GM12878 (cell line): ENCODE data around the gene ZCCHC8. TPM values are rescaled to one million over a fixed set of nuclear protein-coding genes. Genes with fewer than 3 reads are reported as not detected.

Source experiments
- ATAC-seq: fragments of 200-7000 bp; cut with Tn5 transposase; 3 replicates; pipeline ENCODE4 v1.9.1; 2020; ENCODE audit warnings: mild to moderate bottlenecking, moderate library complexity
- BruUV-seq: library from RNA; stranded (reverse); fragments of 400-500 nt; replicated peaks from 2 replicates; lab custom pipeline; 2021; lab: Mats Ljungman, UMichigan
- CTCF ChIA-PET: fragments of 300-600 bp; sonication (Branson Sonifier 250); formaldehyde crosslinking; extraction: SDS; loops from one replicate; lab custom pipeline; 2021; ENCODE audit warnings: inconsistent platforms; lab: Yijun Ruan, JAX
- POLR2A ChIA-PET: fragments of 350-600 bp; formaldehyde crosslinking; extraction: SDS; loops from one replicate; lab custom pipeline; 2021; ENCODE audit warnings: inconsistent platforms; lab: Charles Lee
- RAD21 ChIA-PET: fragments of 300-600 bp; sonication (Branson Sonifier 250); formaldehyde crosslinking; loops from one replicate; lab custom pipeline; 2023; ENCODE audit warnings: antibody characterized with exemption; ENCODE audit not compliant: unreplicated experiment; lab: Charles Lee
- SMC1A ChIA-PET: fragments of 300-600 bp; sonication (Branson Sonifier 250); formaldehyde crosslinking; loops from one replicate; lab custom pipeline; 2023; ENCODE audit not compliant: unreplicated experiment, uncharacterized antibody; lab: Charles Lee
- DNase-seq: peaks from one replicate; pipeline ENCODE4 v3.0.0-alpha.2; 2011; ENCODE audit warnings: low read depth, low spot score
- FAIRE-seq: peaks from 3 replicates; lab custom pipeline; 2011; peaks lifted over from hg19 to GRCh38; lab: Jason Lieb, UNC
- H2AFZ ChIP-seq: 2 replicates; pipeline ENCODE4 v1.6.0; 2011; ENCODE audit warnings: low read depth, low read length, control low read depth; ENCODE audit not compliant: control insufficient read depth
- H3K27ac ChIP-seq: 2 replicates; pipeline ENCODE4 v1.5.1; 2011; ENCODE audit warnings: control low read depth; ENCODE audit not compliant: control insufficient read depth, insufficient read depth
- H3K27me3 ChIP-seq, 2 experiments: replicated peaks in 1 of 2; 2 replicates each; pipeline versions ENCODE4 v1.6.0 to v1.6.1; 2011; ENCODE audit warnings: low read length in 1 of 2; ENCODE audit not compliant: control insufficient read depth in 2 of 2, insufficient read depth in 2 of 2
- H3K36me3 ChIP-seq, 2 experiments: 2 replicates each; pipeline ENCODE4 v1.5.1; 2011; ENCODE audit warnings: low read length in 1 of 2; ENCODE audit not compliant: control insufficient read depth in 2 of 2, insufficient read depth in 2 of 2
- H3K4me1 ChIP-seq: 2 replicates; pipeline ENCODE4 v1.6.1; 2011; ENCODE audit warnings: mild to moderate bottlenecking, low read length, moderate library complexity, mixed read lengths; ENCODE audit not compliant: control insufficient read depth, insufficient read depth
- H3K4me2 ChIP-seq: 2 replicates; pipeline ENCODE4 v1.6.0; 2011; ENCODE audit warnings: control low read depth; ENCODE audit not compliant: control insufficient read depth, insufficient read depth
- H3K4me3 ChIP-seq: fragments of 200-600 bp; sonication (generic); 2 replicates; pipeline ENCODE4 v1.5.1; 2016
- H3K79me2 ChIP-seq: 2 replicates; pipeline ENCODE4 v1.6.0; 2011; ENCODE audit warnings: low read length; ENCODE audit not compliant: control insufficient read depth, insufficient read depth
- H3K9ac ChIP-seq: 2 replicates; pipeline ENCODE4 v1.8.0; 2011; ENCODE audit warnings: low read length, control low read depth, mixed read lengths; ENCODE audit not compliant: control insufficient read depth, insufficient read depth
- H3K9me3 ChIP-seq: replicated peaks from 3 replicates; pipeline ENCODE4 v1.5.1; 2011; ENCODE audit warnings: mild to moderate bottlenecking, low read length; ENCODE audit not compliant: control insufficient read depth, insufficient read depth
- H4K20me1 ChIP-seq: 2 replicates; pipeline ENCODE4 v1.6.0; 2011; ENCODE audit not compliant: control insufficient read depth, insufficient read depth
- CHD2 ChIP-seq: IDR thresholded peaks from 2 replicates; pipeline ENCODE4 v1.6.1; 2011; ENCODE audit warnings: low read depth, low read length, improper control_type of control experiment, borderline replicate concordance
- KAT2A ChIP-seq: conservative IDR thresholded peaks from 2 replicates; pipeline ENCODE4 v1.6.1; 2011; ENCODE audit warnings: low read depth, low read length; ENCODE audit not compliant: control insufficient read depth
- PBX3 ChIP-seq: IDR thresholded peaks from 2 replicates; pipeline ENCODE4 v1.6.1; 2011; ENCODE audit warnings: mild to moderate bottlenecking, low read depth, low read length, moderate library complexity; ENCODE audit not compliant: insufficient replicate concordance
- SIN3A ChIP-seq: IDR thresholded peaks from 2 replicates; pipeline ENCODE4 v1.6.1; 2012; ENCODE audit warnings: low read depth, low read length, improper control_type of control experiment
- WGBS: methylation state at CpG from one replicate; pipeline ENCODE4 v1.1.6; 2016; ENCODE audit warnings: low lambda C conversion rate; ENCODE audit not compliant: insufficient replicate concordance, insufficient coverage; ENCODE audit errors: missing lambda C conversion rate; 5-methylcytosine and 5-hydroxymethylcytosine counted together
- in situ Hi-C: fragments of 300-500 bp; cut with MboI; formaldehyde crosslinking; loops from 9 replicates; pipeline ENCODE4 v1.14.3; 2018; ENCODE audit warnings: mixed read lengths
- intact Hi-C: fragments of 100-400 bp; cut with micrococcal nuclease; formaldehyde crosslinking; loops from one replicate; pipeline ENCODE4 v1.14.2; 2022; ENCODE audit not compliant: unreplicated experiment
- polyA plus RNA-seq, 11 experiments: library from polyadenylated mRNA; depleted of rRNA in 4 of 11; unstranded in 6 of 11; stranded (reverse) in 5 of 11; fragments of >200 nt; fragmentation: Nextera tagmentation in 4 of 11; fragmentation: Illumina TruSeq in 1 of 11; extraction: Ambion mirVana in 4 of 11; extraction: Trizol in 1 of 11; gene quantifications; 1 replicate in 1 of 11; 2 replicates in 10 of 11; pipeline versions ENCODE4 v1.2.1 to v1.2.3, GENCODE V29; 2011 to 2016; ENCODE audit warnings: inconsistent platforms in 2 of 11, missing spikeins in 2 of 11, low read depth in 1 of 11
- total RNA-seq, 4 experiments: library from RNA; depleted of rRNA in 3 of 4; stranded (reverse); fragments of >200 nt in 3 of 4; fragmentation: Illumina TruSeq in 1 of 4; extraction: Trizol in 1 of 4; gene quantifications; 2 replicates each; pipeline versions ENCODE4 v1.2.1 to v1.2.3, GENCODE V29; 2013 to 2021
- TF ChIP-seq, protein P1 (sequence below): IDR thresholded peaks from 2 replicates; pipeline ENCODE4 v1.6.1; 2012; ENCODE audit warnings: mild to moderate bottlenecking, low read depth, low read length

Gene ZCCHC8
- total and polyA plus RNA-seq, 10 of the 15 experiments (the other 5 are each of a cell fraction or from before 2014, with no cell fraction given): 8.8 to 34.8 (median 21.7) TPM

DNA sequence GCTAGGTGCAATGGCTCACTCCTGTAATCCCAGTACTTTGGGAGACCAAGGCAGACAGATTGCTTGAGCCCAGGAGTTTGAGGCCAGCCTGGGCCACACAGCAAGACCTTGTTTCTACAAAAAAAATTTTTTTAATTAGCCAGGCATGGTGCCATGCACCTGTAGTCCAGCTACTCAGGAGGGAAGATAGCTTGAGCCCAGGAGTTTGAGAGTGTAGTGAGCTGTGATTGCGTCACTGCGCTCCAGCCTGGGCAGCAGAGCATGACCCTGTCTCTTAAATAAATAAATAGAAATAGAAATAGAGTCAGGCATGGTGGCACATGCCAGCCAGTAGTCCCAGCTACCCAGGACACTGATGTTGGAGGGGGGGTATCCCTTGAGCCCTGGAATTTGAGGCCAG, 41.5 kb downstream of the ZCCHC8 start:
- SMC1A ChIA-PET: no interaction called here
- FAIRE-seq: no peak
- intact Hi-C loops: no loop called here
- in situ Hi-C loops: no loop called here
- Histone ChIP-seq H3K27me3 (no peaks in the 10 kb centered on the region), H3K4me1 (peaks cover 8% of the 10 kb centered on the region), H2AFZ (no peak overlapping the region), H3K79me2 (no peaks in the 10 kb centered on the region)
- no peak for TF ChIP-seq CHD2
- no peak for TF ChIP-seq SIN3A
- no peak for TF ChIP-seq KAT2A
- TF ChIP-seq PBX3: no peak
- TF ChIP-seq, protein P1, sequence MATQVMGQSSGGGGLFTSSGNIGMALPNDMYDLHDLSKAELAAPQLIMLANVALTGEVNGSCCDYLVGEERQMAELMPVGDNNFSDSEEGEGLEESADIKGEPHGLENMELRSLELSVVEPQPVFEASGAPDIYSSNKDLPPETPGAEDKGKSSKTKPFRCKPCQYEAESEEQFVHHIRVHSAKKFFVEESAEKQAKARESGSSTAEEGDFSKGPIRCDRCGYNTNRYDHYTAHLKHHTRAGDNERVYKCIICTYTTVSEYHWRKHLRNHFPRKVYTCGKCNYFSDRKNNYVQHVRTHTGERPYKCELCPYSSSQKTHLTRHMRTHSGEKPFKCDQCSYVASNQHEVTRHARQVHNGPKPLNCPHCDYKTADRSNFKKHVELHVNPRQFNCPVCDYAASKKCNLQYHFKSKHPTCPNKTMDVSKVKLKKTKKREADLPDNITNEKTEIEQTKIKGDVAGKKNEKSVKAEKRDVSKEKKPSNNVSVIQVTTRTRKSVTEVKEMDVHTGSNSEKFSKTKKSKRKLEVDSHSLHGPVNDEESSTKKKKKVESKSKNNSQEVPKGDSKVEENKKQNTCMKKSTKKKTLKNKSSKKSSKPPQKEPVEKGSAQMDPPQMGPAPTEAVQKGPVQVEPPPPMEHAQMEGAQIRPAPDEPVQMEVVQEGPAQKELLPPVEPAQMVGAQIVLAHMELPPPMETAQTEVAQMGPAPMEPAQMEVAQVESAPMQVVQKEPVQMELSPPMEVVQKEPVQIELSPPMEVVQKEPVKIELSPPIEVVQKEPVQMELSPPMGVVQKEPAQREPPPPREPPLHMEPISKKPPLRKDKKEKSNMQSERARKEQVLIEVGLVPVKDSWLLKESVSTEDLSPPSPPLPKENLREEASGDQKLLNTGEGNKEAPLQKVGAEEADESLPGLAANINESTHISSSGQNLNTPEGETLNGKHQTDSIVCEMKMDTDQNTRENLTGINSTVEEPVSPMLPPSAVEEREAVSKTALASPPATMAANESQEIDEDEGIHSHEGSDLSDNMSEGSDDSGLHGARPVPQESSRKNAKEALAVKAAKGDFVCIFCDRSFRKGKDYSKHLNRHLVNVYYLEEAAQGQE: no peak
- TF ChIP-seq, all 136 proteins: peak for 0
- ChIA-PET POLR2A (interaction anchor here (0.7 kb wide), 1 partner anchor 131 kb away, joined by 7 read pairs; no protein-coding TSS in a partner anchor), CTCF (interaction anchor here (0.6 to 5.7 kb wide), 2 partner anchors 13 to 60 kb away, joined by 3 to 25 read pairs; no protein-coding TSS in a partner anchor), RAD21 (no interaction called here)
- H4K20me1 ChIP-seq: no peaks in the 10 kb centered on the region
- no peak for DNase-seq
- no peak overlapping the region for H3K4me3 ChIP-seq
- no peaks in the 10 kb centered on the region for H3K36me3 ChIP-seq
- no peak overlapping the region for H3K4me2 ChIP-seq
- WGBS: 96% methylated on average over 2 of the region's 2 CpGs
- no peak overlapping the region for H3K9ac ChIP-seq
- no peak for ATAC-seq
- no peak overlapping the region for H3K27ac ChIP-seq
- no TSS peak for BruUV-seq
- no peaks in the 10 kb centered on the region for H3K9me3 ChIP-seq
